Head of caudate nucleus (tissue), 42 donors: Measurements from ENCODE around the gene ZNF503.

Experiments used
- DNase-seq, 42 donors: peaks; one replicate each; pipeline versions ENCODE4 v3.0.0 to v3.0.0-alpha.2; 2020 to 2021; ENCODE audit warnings: mixed read lengths in 7 of 42
- intact Hi-C: fragments of 100-400 bp; cut with DNase I; formaldehyde crosslinking; loops from one replicate; pipeline ENCODE4 v1.15.0; 2022

The ZNF503 gene

GRCh38 chr10:75408911-75409885 is 7.6 kb upstream of the ZNF503 start:
- intact Hi-C loops, result loop anchor here (10.0 kb wide), 2 partner anchors 506 to 626 kb away; no protein-coding TSS in a partner anchor
- peak in 36 of 42 donors; percentile 42 to 84 (median 70) for DNase-seq

- intact Hi-C loops, result loop anchor here (10.0 kb wide), 2 partner anchors 506 to 626 kb away; no protein-coding TSS in a partner anchor
- DNase-seq, result peak in 25 of 42 donors; percentile 18 to 64 (median 38)
Observed at GRCh38 chr10:75408509-75408875, 6.9 kb upstream of the ZNF503 start.

- intact Hi-C loops, result loop anchor here (10.0 kb wide), 2 partner anchors 507 to 627 kb away; no protein-coding TSS in a partner anchor
- DNase-seq, result peak in 26 of 42 donors; percentile 20 to 70 (median 45)
Observed at GRCh38 chr10:75407713-75408508, 6.3 kb upstream of the ZNF503 start.

GRCh38 chr10:75407224-75407712 is 5.7 kb upstream of the ZNF503 start:
- intact Hi-C loops, result loop anchor here (10.0 kb wide), 2 partner anchors 508 to 628 kb away; no protein-coding TSS in a partner anchor
- DNase-seq, result peak in 21 of 42 donors; percentile 1 to 51 (median 28)

GRCh38 chr10:75406462-75407223 is 5.1 kb upstream of the ZNF503 start:
- intact Hi-C loops, result loop anchor here (10.0 kb wide), 2 partner anchors 508 to 628 kb away; no protein-coding TSS in a partner anchor
- peak in 6 of 42 donors; percentile 6 to 47 (median 24) for DNase-seq

GRCh38 chr10:75405598-75406461 is 4.3 kb upstream of the ZNF503 start:
- DNase-seq, result peak in 10 of 42 donors; percentile 2 to 49 (median 30)
- intact Hi-C loops, result loop anchor here (10.0 kb wide), 2 partner anchors 509 to 629 kb away; no protein-coding TSS in a partner anchor

- DNase-seq, result peak in 28 of 42 donors; percentile 12 to 62 (median 35)
- intact Hi-C loops, result loop anchor here (10.0 kb wide), 2 partner anchors 510 to 630 kb away; no protein-coding TSS in a partner anchor
Observed at GRCh38 chr10:75404815-75405597, 3.4 kb upstream of the ZNF503 start.

- intact Hi-C loops, result loop anchor here (10.0 kb wide), 2 partner anchors 511 to 631 kb away; no protein-coding TSS in a partner anchor
- peak in 24 of 42 donors; percentile 9 to 63 (median 36) for DNase-seq
Observed at GRCh38 chr10:75403939-75404814, 2.6 kb upstream of the ZNF503 start.

- intact Hi-C loops, result loop anchor here (10.0 kb wide), 2 partner anchors 511 to 631 kb away; no protein-coding TSS in a partner anchor
- peak in 35 of 42 donors; percentile 43 to 88 (median 69) for DNase-seq
Observed at GRCh38 chr10:75403144-75403938, 1.8 kb upstream of the ZNF503 start.

- DNase-seq, result peak in 31 of 42 donors; percentile 34 to 77 (median 52)
- intact Hi-C loops, result loop anchor here (10.0 kb wide), 2 partner anchors 512 to 632 kb away; no protein-coding TSS in a partner anchor
Observed at GRCh38 chr10:75402486-75403143, 1.1 kb upstream of the ZNF503 start.

GRCh38 chr10:75400771-75401568 is 594 bp downstream of the ZNF503 start:
- DNase-seq, result peak in 36 of 42 donors; percentile 48 to 86 (median 66)
- intact Hi-C loops, result loop anchor here (10.0 kb wide), 2 partner anchors 514 to 634 kb away; no protein-coding TSS in a partner anchor

- peak in 15 of 42 donors; percentile 14 to 70 (median 45) for DNase-seq
- intact Hi-C loops, result loop anchor here (10.0 kb wide), 2 partner anchors 515 to 635 kb away; no protein-coding TSS in a partner anchor
Observed at GRCh38 chr10:75400163-75400770, 1.3 kb downstream of the ZNF503 start.
